Activated naive CD4-positive, alpha-beta T cell (primary cell): ENCODE measurements around the gene MYO16.

Experiments
- DNase-seq, 4 experiments: peaks; one replicate each; lab custom pipeline; 2025; lab: John Stamatoyannopoulos, UW

MYO16 gene

GRCh38 chr13:109243311-109243951 lies 614.0 kb downstream of the MYO16 start:
- DNase-seq, result no peak

- DNase-seq, result no peak
Observed at GRCh38 chr13:109244566-109244965, 615.2 kb downstream of the MYO16 start.

- DNase-seq, result no peak
Observed at GRCh38 chr13:109246001-109246400, 616.6 kb downstream of the MYO16 start.

GRCh38 chr13:109249780-109250528 lies 620.5 kb downstream of the MYO16 start:
- no peak for DNase-seq

- no peak for DNase-seq
Observed at GRCh38 chr13:109251956-109252355, 622.5 kb downstream of the MYO16 start.

GRCh38 chr13:109253316-109253715 lies 623.9 kb downstream of the MYO16 start:
- no peak for DNase-seq

GRCh38 chr13:109254274-109254673 lies 624.9 kb downstream of the MYO16 start:
- DNase-seq, result no peak

GRCh38 chr13:109255141-109255856 lies 625.9 kb downstream of the MYO16 start:
- DNase-seq, result no peak

- no peak for DNase-seq
Observed at GRCh38 chr13:109256866-109257760, 627.7 kb downstream of the MYO16 start.
